Right lobe of liver (tissue), 6 donors: ENCODE results near the gene EXOC3. TPM values are rescaled to one million over a fixed set of nuclear protein-coding genes. Genes with fewer than 3 reads are reported as not detected.

Source experiments
- ATAC-seq, 4 donors: fragments of 200-7000 bp; cut with Tn5 transposase; one replicate each; pipeline ENCODE4 v1.9.1; 2020; ENCODE audit warnings: mild to moderate bottlenecking in 4 of 4, moderate library complexity in 4 of 4
- DNase-seq, 3 donors: peaks; one replicate each; pipeline ENCODE4 v3.0.0-alpha.2; 2020
- H3K27ac ChIP-seq, 3 donors: fragments of 200-600 bp; one replicate each; pipeline ENCODE4 v1.8.0; 2022
- H3K27me3 ChIP-seq, 2 donors: fragments of 200-600 bp; one replicate each; pipeline ENCODE4 v1.8.0; 2022
- H3K36me3 ChIP-seq, 4 donors: fragments of 200-600 bp; sonication (generic) in 1 of 4; one replicate each; pipeline versions ENCODE4 v1.5.1 to v1.8.0; 2017 to 2022; ENCODE audit warnings: control low read depth in 1 of 4
- H3K4me1 ChIP-seq, 4 donors: fragments of 200-600 bp; sonication (generic) in 1 of 4; one replicate each; pipeline versions ENCODE4 v1.5.1 to v1.8.0; 2017 to 2022; ENCODE audit warnings: control low read depth in 1 of 4
- H3K4me3 ChIP-seq, 3 donors: fragments of 200-600 bp; one replicate each; pipeline ENCODE4 v1.8.0; 2022
- H3K9me3 ChIP-seq, 4 donors: fragments of 200-600 bp; sonication (generic) in 1 of 4; one replicate each; pipeline versions ENCODE4 v1.5.1 to v1.8.0; 2017 to 2022; ENCODE audit warnings: control low read depth in 1 of 4
- CTCF ChIP-seq, 4 donors: fragments of 200-600 bp in 3 of 4; fragments of 450-650 bp in 1 of 4; IDR thresholded peaks; one replicate each; pipeline versions ENCODE4 v1.5.1 to v1.8.0; 2016 to 2022; ENCODE audit warnings: antibody characterized with exemption in 4 of 4, mild to moderate bottlenecking in 2 of 4
- POLR2A ChIP-seq: fragments of 450-650 bp; IDR thresholded peaks from one replicate; pipeline ENCODE4 v1.6.1; 2017; ENCODE audit warnings: antibody characterized with exemption, mild to moderate bottlenecking
- WGBS: methylation state at CpG from one replicate; pipeline ENCODE4 v1.1.6; 2018; ENCODE audit warnings: low coverage, low lambda C conversion rate; ENCODE audit not compliant: insufficient coverage; ENCODE audit errors: missing lambda C conversion rate; 5-methylcytosine and 5-hydroxymethylcytosine counted together
- intact Hi-C, 2 donors: fragments of 100-400 bp; cut with DNase I; formaldehyde crosslinking; loops; one replicate each; pipeline versions ENCODE4 v1.11.2 to v1.14.1; 2022
- long read RNA-seq: library from polyadenylated mRNA; unstranded; transcript quantifications from one replicate; pipeline ENCODE4 v2.0.0, GENCODE V29; 2019
- total RNA-seq, 6 experiments: library from RNA; depleted of rRNA in 2 of 6; stranded (reverse); fragments of >200 nt in 2 of 6; fragmentation: NEBNext Ultra II Directional in 3 of 6; extraction: Animal tissue kit (Norgen Biotek cat#: 25700) in 3 of 6; gene quantifications; one replicate each; pipeline versions ENCODE4 v1.1.0 to v1.2.4, GENCODE V29; 2016 to 2023
- donor health status: DM: no; HTN: yes; CAD: no.
- donor health status: DM: no; HTN: no; CAD: no.
- donor health status: DM: no; HTN: no; CAD: no.
- donor health status: DM: no; HTN: yes; CAD: no.
- donor health status: DM: no; HTN: yes; CAD: no.

EXOC3 gene
- total RNA-seq, result 10 to 100 TPM; 14.6 to 24.3 (median 20.0) TPM
- long read RNA-seq, result 0 reads

GRCh38 chr5:442335-443238 is at the start of gene EXOC3:
TSS of gene EXOC3 (plus strand) at chr5:443176. CDS start at chr5:446206, 3,030 bp downstream.
- Histone ChIP-seq H3K27ac (peak within 1 kb of the TSS; percentile 49 to 67 (median 66)), H3K27me3 (no peaks in the 10 kb centered on the region), H3K4me3 (peak within 1 kb of the TSS; percentile 92 to 99 (median 96)), H3K36me3 (peaks cover 0 to 6% (median 3%) of the 10 kb centered on the region in 4 donors), H3K4me1 (peaks cover 0 to 14% (median 6%) of the 10 kb centered on the region in 4 donors), H3K9me3 (no peaks in the 10 kb centered on the region)
- intact Hi-C loops, result no loop called here
- ATAC-seq (peak; percentile 93 to 97 (median 95)), DNase-seq (peak; percentile 74 to 86 (median 83))
- WGBS, result 5% methylated on average over 26 of the region's 73 CpGs
- no peak for TF ChIP-seq CTCF (IDR thresholded peaks at IDR 0.05)
- peak; percentile 71 for TF ChIP-seq POLR2A

DNA sequence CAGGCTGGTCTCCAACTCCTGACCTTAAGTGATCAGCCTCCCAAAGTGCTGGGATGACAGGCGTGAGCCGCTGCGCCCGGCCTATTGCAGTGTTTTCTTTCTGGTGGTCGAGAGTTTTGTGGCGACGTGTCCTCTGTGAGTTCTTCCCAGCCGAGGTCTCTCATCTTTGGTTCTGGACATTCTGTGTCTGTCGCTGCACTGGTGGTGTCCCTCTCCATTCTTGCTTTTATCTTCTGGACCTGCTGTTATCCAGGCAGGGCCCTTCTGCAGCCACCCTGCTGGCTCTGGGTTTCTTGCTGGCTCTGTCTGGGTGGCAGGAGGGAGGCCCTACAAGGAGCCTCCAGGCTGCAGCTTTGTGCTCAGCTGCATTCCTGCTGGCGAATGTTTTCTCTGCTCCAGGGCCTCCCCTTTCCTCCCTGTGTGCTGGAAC is 49.1 kb upstream of the EXOC3 start:
- no CpG with 5 or more reads among the region's 10 CpGs for WGBS
- ATAC-seq, result no peak

DNA sequence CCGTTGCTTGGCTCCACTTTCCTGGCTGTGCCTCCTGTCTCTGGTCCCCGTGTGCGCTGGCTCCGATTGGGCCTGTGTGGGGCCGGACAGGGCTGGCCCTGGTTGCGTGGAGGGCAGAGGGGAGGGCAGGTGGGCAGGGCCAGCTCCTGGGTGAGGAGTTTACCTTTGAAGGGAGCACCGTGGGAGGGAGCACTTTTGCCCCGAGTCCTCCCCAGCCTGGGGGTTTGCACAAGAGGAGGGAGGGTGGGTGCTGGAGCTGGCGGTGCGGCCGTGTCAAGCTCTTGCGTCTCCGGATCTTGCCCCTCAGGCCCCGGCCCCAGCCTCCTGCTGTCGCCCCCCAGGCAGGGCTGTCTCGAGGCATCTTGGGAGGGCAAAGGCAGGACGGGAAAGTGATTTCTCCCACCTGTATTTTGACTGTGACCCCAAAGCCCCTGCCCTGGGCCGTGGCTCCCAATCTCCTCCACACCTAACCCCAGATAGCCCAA is 48.3 kb upstream of the EXOC3 start:
- WGBS, result 62% methylated on average over 12 of the region's 18 CpGs
- Histone ChIP-seq H3K4me3 (no peak overlapping the region), H3K27me3 (no peaks in the 10 kb centered on the region), H3K9me3 (no peaks in the 10 kb centered on the region), H3K36me3 (no peaks in the 10 kb centered on the region), H3K4me1 (no peaks in the 10 kb centered on the region), H3K27ac (no peak overlapping the region)
- ATAC-seq, result no peak
- TF ChIP-seq POLR2A, result no peak
- TF ChIP-seq CTCF (IDR thresholded peaks at IDR 0.05), result no peak
- intact Hi-C loops, result no loop called here
- DNase-seq, result no peak

More for the DNA sequence above, 49.1 kb upstream of the EXOC3 start:
- Histone ChIP-seq H3K27me3 (no peaks in the 10 kb centered on the region), H3K4me1 (no peaks in the 10 kb centered on the region), H3K4me3 (no peak overlapping the region), H3K27ac (no peak overlapping the region), H3K36me3 (no peaks in the 10 kb centered on the region), H3K9me3 (no peaks in the 10 kb centered on the region)
- TF ChIP-seq CTCF (IDR thresholded peaks at IDR 0.05) (no peak), POLR2A (no peak)
- intact Hi-C loops, result no loop called here
- DNase-seq, result no peak

DNA sequence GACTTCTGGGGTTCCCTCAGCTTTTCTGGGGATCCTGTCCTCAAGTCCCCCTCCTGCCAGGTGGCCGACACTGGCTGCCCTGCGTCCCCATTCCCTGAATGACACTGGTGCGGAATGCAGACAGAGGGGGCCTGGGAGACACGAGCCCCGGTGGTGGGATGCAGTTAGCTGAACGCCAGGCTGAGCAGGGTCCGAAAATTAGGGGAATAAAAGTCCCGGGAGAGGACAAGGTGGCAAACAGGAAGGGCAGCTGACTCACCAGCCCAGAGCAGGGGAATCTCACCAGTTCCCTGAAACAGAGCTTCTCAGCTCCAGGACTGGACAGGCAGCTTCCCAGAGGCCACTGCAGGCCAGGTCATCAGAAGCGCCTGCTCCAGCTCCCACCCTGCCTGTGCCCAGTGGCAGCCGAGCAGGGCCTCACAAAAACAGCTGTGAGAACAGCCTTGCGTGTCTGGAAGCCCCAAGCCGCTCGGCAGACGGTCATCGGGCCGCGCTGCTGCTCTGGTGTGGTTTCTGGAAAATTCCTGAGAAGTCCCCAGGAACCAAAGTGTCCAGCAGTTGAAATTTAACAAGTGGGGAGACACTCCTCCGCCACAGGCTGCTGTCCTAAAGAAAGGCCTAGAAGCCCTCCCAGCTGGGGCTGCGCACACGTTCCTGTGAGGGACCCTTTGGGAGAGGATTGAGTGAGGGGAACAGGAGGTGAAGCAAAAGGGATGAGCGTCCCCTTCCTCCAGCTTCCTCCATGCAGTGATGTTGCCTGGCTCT is 47.6 kb upstream of the EXOC3 start:
- intact Hi-C loops, result no loop called here
- no peak overlapping the region for H3K27ac ChIP-seq
- ATAC-seq, result no peak

More for the DNA sequence above, 47.6 kb upstream of the EXOC3 start:
- no peaks in the 10 kb centered on the region for H3K36me3 ChIP-seq
- no peaks in the 10 kb centered on the region for H3K27me3 ChIP-seq
- H3K4me1 ChIP-seq, result no peaks in the 10 kb centered on the region
- TF ChIP-seq CTCF (IDR thresholded peaks at IDR 0.05) (no peak), POLR2A (no peak)
- H3K9me3 ChIP-seq, result no peaks in the 10 kb centered on the region
- DNase-seq, result peak in 1 of 3 donors; percentile 23
- H3K4me3 ChIP-seq, result no peak overlapping the region
- WGBS, result 73% methylated on average over 4 of the region's 21 CpGs
